Memory B cell (primary cell): ENCODE measurements around the gene FLCN.
A peak's percentile ranks its signal among the peaks of the same experiment; 100 is the strongest.
"Not testable (repeated sequence)": the region's sequence is repeated elsewhere in the genome, so short reads cannot be mapped to it uniquely, and the experiment has no call there.

Experiments used
- ATAC-seq: fragments of 150-1000 bp; cut with Tn5 transposase; 2 replicates; pipeline ENCODE4 v1.10.0; 2021; ENCODE audit warnings: low read depth, mild to moderate bottlenecking, moderate library complexity
- DNase-seq, 2 donors: peaks; one replicate each; pipeline ENCODE4 v3.0.0; 2022; ENCODE audit warnings: low spot score in 2 of 2
- H3K27ac Mint-ChIP-seq: one replicate; pipeline ENCODE4 v1.8.0; 2022; ENCODE audit warnings: mild to moderate bottlenecking, moderate library complexity, mixed read lengths
- H3K27me3 Mint-ChIP-seq: one replicate; pipeline ENCODE4 v1.8.0; 2022; ENCODE audit warnings: mixed read lengths
- H3K36me3 Mint-ChIP-seq: one replicate; pipeline ENCODE4 v1.8.0; 2022; ENCODE audit warnings: mild to moderate bottlenecking, mixed read lengths
- H3K4me1 Mint-ChIP-seq: one replicate; pipeline ENCODE4 v1.8.0; 2022; ENCODE audit warnings: mixed read lengths
- H3K4me3 Mint-ChIP-seq: one replicate; pipeline ENCODE4 v1.8.0; 2022; ENCODE audit warnings: mild to moderate bottlenecking, moderate library complexity, mixed read lengths
- H3K9me3 Mint-ChIP-seq: one replicate; pipeline ENCODE4 v1.8.0; 2022; ENCODE audit warnings: mixed read lengths

The FLCN gene

DNA sequence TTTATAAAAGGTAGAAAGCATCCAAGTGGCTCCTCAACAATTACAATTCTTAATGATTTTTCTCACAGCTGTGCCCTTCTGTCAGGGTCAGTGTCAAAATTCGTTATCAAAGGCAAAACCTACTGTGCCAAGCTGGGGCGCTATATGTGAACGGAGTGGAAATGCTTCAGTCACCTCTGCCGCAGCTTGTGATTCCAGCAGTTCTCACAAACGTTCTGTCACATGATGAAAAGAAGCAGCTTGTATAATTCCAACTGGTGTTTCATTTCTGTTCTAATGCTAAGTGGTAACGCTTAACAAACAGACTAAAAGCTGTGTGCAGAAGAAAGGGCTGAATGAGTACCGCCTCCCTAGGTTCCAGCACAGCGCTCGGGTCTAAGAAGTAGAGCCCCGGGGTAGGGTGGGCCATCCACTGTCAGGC lies 45.0 kb downstream of the FLCN start:
- Mint-ChIP-seq H3K4me1 (no peaks in the 10 kb centered on the region), H3K27me3 (no peaks in the 10 kb centered on the region), H3K27ac (no peak overlapping the region), H3K36me3 (peaks cover 2% of the 10 kb centered on the region), H3K9me3 (no peaks in the 10 kb centered on the region), H3K4me3 (no peak overlapping the region)
- ATAC-seq (no peak), DNase-seq (no peak)

GRCh38 chr17:17191346-17191792 lies 45.6 kb downstream of the FLCN start:
- H3K9me3 Mint-ChIP-seq: no peaks in the 10 kb centered on the region
- DNase-seq (no peak), ATAC-seq (no peak)
- H3K4me1 Mint-ChIP-seq: no peaks in the 10 kb centered on the region
- H3K27ac Mint-ChIP-seq: no peak overlapping the region
- no peak overlapping the region for H3K4me3 Mint-ChIP-seq
- H3K27me3 Mint-ChIP-seq: no peaks in the 10 kb centered on the region
- peaks cover 2% of the 10 kb centered on the region for H3K36me3 Mint-ChIP-seq

- Mint-ChIP-seq H3K4me1 (peaks cover 2% of the 10 kb centered on the region), H3K27me3 (no peaks in the 10 kb centered on the region), H3K4me3 (no peak overlapping the region), H3K9me3 (no peaks in the 10 kb centered on the region), H3K36me3 (peaks cover 2% of the 10 kb centered on the region), H3K27ac (no peak overlapping the region)
- ATAC-seq (no peak), DNase-seq (no peak)
Measured at GRCh38 chr17:17190188-17190587, 46.8 kb downstream of the FLCN start.

DNA sequence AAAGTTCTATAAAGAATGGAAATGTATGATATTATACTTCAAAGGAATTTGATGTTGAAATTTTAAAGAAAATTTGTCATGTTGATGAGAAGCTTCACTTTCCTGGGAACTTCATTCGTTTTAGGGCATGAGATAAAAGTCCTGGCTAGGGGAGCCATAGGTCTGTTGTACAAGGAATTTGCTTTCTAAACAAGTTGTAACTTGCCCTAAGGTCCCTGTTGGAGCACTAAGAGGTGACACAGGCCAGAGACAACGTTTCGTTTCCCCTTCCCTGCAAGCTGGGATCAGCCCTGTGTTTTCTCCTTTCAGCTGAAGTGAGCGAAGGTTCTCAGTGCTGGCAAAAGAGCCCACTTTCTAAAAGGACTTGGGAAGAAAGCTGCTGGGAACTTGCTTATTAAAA lies 47.4 kb downstream of the FLCN start:
- DNase-seq (no peak), ATAC-seq (no peak)
- Mint-ChIP-seq H3K4me3 (no peak overlapping the region), H3K36me3 (peaks cover 2% of the 10 kb centered on the region), H3K9me3 (no peaks in the 10 kb centered on the region), H3K27ac (no peak overlapping the region), H3K27me3 (no peaks in the 10 kb centered on the region), H3K4me1 (peaks cover 5% of the 10 kb centered on the region)

DNA sequence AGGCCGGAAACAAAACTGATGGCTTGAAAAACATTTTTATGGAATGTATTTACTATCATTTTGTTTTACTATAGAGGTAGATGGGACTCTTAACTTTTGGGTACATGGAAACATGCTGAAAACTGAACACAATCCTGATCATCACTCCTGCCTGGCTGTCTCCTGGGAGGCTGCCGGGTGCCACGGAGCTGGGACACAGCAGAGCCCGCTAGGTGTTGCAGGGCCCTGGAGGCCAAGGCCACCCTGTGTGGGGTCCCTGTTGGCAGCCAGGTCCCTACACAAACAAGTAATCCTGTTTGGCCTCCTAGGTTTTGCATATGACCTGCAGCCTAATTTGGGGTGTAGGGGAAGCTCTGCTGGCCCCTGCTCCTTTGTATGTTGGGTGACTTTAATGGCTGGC lies 48.4 kb downstream of the FLCN start:
- no peak for ATAC-seq
- H3K9me3 Mint-ChIP-seq: no peaks in the 10 kb centered on the region
- H3K27ac Mint-ChIP-seq: no peak overlapping the region
- no peak for DNase-seq
- peaks cover 5% of the 10 kb centered on the region for H3K4me1 Mint-ChIP-seq
- H3K36me3 Mint-ChIP-seq: peaks cover 2% of the 10 kb centered on the region
- no peaks in the 10 kb centered on the region for H3K27me3 Mint-ChIP-seq
- no peak overlapping the region for H3K4me3 Mint-ChIP-seq

DNA sequence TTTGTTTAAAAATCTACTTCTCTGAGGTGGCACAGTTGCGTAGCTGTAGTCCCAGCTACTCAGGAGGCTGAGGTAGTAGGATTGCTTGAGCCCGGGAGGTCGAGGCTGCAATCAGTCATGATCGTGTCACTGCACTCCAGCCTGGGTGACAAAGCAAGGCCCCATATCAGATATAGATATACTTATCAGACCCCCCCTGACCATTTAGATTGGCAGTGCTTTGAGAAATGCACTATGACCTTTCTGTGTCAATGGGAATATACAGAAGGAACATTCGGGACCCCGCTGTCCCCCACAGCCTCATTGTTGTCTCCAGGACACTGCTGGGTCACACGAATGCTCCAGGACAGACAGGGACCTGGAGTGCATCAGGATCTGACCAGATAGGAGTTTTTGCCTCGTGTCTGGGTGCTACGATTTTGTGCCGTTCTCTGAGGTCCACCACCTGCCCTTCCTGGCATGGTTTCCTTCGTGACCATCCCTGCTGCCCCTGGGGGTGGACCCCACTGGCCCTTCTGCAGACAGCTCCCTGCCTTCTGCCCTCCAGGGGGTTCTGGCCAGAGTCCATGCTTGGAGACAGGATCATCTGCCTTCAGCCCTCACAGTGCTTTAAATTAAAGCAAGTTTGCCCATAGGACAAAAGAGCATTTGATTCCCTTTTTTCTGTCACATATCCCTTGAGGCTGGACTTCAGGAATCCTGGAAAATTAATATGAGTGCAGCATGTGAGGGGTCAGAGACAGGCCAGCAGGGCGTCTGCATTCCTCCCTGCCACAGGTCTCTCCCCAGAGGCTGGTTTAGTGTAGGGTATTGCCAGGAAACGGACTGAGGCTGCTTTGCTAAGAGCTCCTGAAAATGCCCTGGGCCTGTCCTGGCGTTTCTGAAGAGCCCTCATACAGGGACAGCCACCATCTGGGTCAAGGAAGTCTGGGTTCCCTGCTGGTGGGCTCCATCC lies 50.1 kb downstream of the FLCN start:
- ATAC-seq: no peak
- H3K27me3 Mint-ChIP-seq: no peaks in the 10 kb centered on the region

DNA sequence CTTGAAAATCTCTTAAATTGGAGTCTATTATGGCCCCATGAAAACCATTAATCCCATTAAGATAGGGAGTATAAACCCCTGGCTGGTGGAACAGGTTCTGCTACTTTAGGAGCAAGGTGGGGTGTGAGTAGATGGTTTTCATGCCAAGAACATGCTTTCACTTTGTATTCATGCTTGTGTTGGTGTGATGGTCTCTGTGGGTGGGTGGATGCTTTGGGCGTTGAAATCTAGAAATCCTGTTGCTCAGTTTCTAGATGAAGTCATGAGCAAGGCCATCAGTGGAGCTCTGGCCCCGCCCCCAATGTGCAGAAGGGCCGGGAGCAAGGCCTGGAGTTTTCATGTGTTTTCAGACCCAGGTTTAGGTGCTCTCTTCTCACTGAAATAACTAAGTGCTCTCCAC lies 50.9 kb downstream of the FLCN start:
- H3K27me3 Mint-ChIP-seq: no peaks in the 10 kb centered on the region
- no peak overlapping the region for H3K4me3 Mint-ChIP-seq
- DNase-seq: no peak
- ATAC-seq: no peak
- H3K9me3 Mint-ChIP-seq: no peaks in the 10 kb centered on the region
- H3K27ac Mint-ChIP-seq: peak overlapping the region; percentile 28
- peaks cover 15% of the 10 kb centered on the region for H3K4me1 Mint-ChIP-seq
- H3K36me3 Mint-ChIP-seq: peaks cover 5% of the 10 kb centered on the region

More for the DNA sequence above, 50.1 kb downstream of the FLCN start:
- Mint-ChIP-seq H3K27ac (peak overlapping the region; percentile 28), H3K4me1 (peaks cover 11% of the 10 kb centered on the region), H3K9me3 (no peaks in the 10 kb centered on the region), H3K4me3 (no peak overlapping the region), H3K36me3 (peaks cover 5% of the 10 kb centered on the region)
- no peak for DNase-seq

- DNase-seq, ATAC-seq, H3K9me3 Mint-ChIP-seq, H3K27me3 Mint-ChIP-seq, H3K4me3 Mint-ChIP-seq: not testable (repeated sequence)
- H3K36me3 Mint-ChIP-seq: peaks cover 10% of the 10 kb centered on the region
- H3K4me1 Mint-ChIP-seq: peaks cover 21% of the 10 kb centered on the region
- H3K27ac Mint-ChIP-seq: peak overlapping the region; percentile 23
Measured at GRCh38 chr17:17184985-17185757, 51.8 kb downstream of the FLCN start.

DNA sequence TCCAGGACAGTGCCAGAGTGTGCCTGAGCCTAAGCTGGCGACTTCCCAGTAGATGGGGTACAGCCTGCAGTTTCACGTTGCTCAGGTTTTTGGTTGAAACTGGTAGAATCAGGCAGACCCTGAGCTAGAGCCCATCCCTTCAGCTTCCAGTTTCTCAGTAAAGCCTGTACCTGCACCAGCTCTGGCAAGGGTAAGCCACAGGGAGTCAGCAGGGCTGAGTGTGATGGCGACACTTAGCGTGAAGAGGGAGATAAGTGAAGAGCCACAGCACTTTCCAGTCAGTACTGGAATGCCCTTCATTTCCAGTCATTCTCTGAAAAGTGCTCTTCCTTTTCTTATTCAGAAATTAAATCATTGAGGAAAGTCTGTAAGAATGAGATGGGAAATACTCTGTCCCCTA lies 53.2 kb downstream of the FLCN start:
- Mint-ChIP-seq H3K4me3 (no peak overlapping the region), H3K27ac (no peak overlapping the region), H3K9me3 (no peaks in the 10 kb centered on the region), H3K4me1 (peaks cover 27% of the 10 kb centered on the region), H3K36me3 (peaks cover 15% of the 10 kb centered on the region), H3K27me3 (no peaks in the 10 kb centered on the region)
- ATAC-seq (no peak), DNase-seq (no peak)

- H3K27ac Mint-ChIP-seq: peak overlapping the region; percentile 89
- H3K9me3 Mint-ChIP-seq: no peaks in the 10 kb centered on the region
- H3K36me3 Mint-ChIP-seq: peaks cover 16% of the 10 kb centered on the region
- DNase-seq: no peak
- H3K4me1 Mint-ChIP-seq: peaks cover 27% of the 10 kb centered on the region
- no peak overlapping the region for H3K4me3 Mint-ChIP-seq
- H3K27me3 Mint-ChIP-seq: no peaks in the 10 kb centered on the region
- no peak for ATAC-seq
Measured at GRCh38 chr17:17182598-17183136, 54.3 kb downstream of the FLCN start.

DNA sequence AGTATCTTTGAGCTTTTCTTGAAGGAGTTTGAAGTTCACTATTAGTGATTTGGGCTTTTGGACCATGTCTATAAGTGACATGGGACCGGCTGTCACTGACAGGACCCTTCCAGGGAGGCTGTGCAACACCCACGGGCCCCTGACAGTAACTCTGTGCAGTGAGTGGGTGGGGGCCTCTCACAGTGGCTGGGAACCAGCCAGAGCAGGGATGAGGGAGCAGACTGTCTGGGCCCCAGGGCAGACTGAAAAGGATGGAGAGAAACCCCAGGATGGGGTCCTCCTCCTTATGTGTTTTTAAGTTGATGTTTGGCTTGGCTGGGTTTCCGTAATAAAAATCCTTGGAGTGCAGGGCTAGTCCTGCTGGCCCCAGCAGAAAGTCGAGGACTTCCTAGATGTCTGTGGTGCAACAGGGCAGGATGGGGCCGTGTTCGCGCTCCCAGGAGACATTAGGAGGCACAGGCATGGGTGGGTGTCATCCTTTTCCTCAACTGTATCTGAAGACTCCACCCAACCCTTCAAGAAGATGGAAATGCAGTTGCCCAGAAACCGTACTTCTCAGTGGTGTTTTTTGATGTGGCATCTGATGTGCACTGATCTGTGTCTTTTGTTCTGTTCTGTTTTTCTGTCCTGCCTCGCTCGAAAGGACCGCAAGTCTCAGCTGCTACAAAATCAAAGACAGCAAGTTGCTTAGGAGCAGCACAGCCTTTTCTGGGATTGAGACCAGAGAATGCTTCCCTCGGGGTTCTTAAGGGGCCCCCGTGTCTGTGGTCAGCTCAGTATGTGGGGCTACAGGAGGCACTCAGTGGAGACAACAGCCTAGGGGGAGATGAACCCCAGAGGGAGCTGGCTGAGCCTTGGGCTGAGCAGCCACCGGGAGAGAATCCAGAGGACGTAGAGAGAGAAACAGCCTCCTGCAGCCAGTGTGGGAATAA lies 55.0 kb downstream of the FLCN start:
- Mint-ChIP-seq H3K9me3 (no peaks in the 10 kb centered on the region), H3K4me3 (peak overlapping the region; percentile 67), H3K4me1 (peaks cover 27% of the 10 kb centered on the region), H3K36me3 (peaks cover 21% of the 10 kb centered on the region), H3K27me3 (no peaks in the 10 kb centered on the region), H3K27ac (peak overlapping the region; percentile 89)
- DNase-seq: no peak
- ATAC-seq: peak; percentile 88

DNA sequence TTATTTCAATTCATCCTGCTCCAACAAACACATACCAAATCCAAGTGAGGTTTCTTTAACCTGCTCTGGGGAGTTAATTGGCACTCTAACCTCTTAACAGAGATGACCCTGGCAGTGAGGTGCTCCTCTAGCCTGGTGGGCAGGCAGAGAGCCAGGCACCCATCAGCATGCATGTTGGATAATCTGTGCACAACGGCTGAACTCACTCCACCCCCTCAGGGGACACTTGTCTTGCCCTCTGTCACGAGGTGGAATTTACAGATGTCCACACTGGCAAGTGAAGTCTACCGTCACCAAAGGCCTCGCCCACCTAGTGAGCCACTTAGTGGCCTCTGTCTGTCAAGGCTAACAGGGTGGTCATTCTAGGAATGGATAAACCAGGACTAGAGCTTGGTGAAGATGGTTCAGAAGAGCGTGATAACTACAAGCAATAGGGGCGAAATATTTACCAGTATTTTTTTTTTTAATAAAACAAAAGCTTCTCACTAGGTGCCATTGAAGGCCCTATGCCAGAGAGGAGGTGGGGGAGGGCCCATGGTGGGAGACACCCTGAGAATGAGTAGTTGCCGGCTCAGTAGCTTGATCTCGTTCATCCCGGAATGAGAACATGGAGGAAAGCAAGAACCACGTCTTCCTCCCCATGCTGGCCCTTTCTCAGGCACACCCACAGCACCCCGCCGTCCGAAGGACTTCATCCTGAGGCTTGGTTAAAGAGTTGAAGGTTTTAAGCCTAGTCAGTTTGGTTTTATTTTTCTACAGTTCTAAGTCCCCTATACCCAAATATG lies 56.0 kb downstream of the FLCN start:
- Mint-ChIP-seq H3K4me1 (peaks cover 33% of the 10 kb centered on the region), H3K27me3 (no peaks in the 10 kb centered on the region), H3K9me3 (no peaks in the 10 kb centered on the region), H3K4me3 (no peak overlapping the region), H3K36me3 (peaks cover 26% of the 10 kb centered on the region), H3K27ac (peak overlapping the region; percentile 71)
- ATAC-seq: no peak
- DNase-seq: no peak
